GM21526 (cell line): ENCODE data around the gene OR52K1.
"Not testable (repeated sequence)": the region's sequence is repeated elsewhere in the genome, so short reads cannot be mapped to it uniquely, and the experiment has no call there.

Experiments used
- ATAC-seq: cut with Tn5 transposase; IDR thresholded peaks from one replicate; pipeline ENCODE4 v1.9.1; 2021; ENCODE audit warnings: moderate library complexity; ENCODE audit not compliant: unreplicated experiment, low FRiP score

The OR52K1 gene

GRCh38 chr11:4491405-4491804, 9.0 kb downstream of the OR52K1 start:
- ATAC-seq = not testable (repeated sequence)

DNA sequence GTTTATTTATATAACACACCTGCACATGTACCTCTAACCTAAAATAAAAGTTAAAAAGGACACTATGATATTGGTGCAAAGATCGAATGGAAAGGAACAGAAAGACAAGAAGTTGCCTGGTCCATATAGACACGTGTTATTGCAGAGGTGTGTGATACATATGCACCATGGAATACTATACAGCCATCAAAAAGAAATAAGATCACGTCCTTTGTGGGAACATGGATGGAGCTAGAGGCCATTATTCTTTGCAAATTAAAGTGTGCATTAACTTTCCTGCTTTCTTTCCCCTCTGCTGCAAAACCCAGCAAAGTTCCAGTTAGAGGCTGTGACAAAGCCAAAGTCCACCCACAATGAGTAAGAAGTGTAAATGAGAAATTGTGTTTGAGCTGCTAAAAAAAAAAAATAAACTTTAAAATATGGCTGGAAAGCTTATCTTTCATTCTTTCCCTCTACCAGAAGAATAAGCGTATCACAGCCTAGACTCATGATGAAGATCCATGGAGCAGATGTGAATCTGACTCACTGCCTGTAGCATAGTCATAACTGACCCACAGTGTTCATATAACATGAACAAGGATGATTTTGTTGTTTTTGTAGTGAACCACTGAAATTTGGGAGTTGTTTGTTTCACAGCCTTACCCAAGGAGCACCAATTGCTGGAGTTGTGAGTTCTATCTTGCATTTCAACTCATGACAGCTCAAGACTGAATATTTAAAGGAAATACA, 9.6 kb downstream of the OR52K1 start:
- no peak for ATAC-seq

- no peak for ATAC-seq
These were observed 11.0 kb downstream of the OR52K1 start for GRCh38 chr11:4493480-4493818.

- ATAC-seq = no peak
These were observed 13.0 kb downstream of the OR52K1 start for GRCh38 chr11:4495487-4495886.

DNA sequence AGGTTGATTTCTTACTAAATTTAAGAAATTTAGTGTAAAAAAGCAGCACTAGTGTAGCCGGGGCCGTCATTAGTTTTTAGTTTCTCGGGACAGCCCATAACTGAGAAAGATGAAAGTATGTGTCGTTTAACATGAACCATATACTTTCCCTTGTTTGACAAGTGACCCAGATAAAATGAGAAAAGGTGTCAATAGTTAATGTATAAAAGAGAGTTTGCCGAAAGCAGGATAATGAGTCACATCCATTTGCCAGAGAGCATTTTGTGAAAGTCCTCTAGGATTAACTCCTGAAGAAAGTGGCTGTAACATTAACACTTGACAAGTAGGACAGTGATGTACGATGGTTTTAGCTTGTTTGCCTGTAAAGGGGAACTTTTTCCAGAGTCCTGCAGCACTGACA, 13.5 kb downstream of the OR52K1 start:
- no peak for ATAC-seq

GRCh38 chr11:4496557-4497248, 14.3 kb downstream of the OR52K1 start:
- ATAC-seq = no peak

GRCh38 chr11:4508886-4509285, 26.4 kb downstream of the OR52K1 start:
- no peak for ATAC-seq

GRCh38 chr11:4511282-4512245, 29.1 kb downstream of the OR52K1 start:
- ATAC-seq = no peak

- no peak for ATAC-seq
These were observed 31.8 kb downstream of the OR52K1 start for GRCh38 chr11:4514196-4514595.

DNA sequence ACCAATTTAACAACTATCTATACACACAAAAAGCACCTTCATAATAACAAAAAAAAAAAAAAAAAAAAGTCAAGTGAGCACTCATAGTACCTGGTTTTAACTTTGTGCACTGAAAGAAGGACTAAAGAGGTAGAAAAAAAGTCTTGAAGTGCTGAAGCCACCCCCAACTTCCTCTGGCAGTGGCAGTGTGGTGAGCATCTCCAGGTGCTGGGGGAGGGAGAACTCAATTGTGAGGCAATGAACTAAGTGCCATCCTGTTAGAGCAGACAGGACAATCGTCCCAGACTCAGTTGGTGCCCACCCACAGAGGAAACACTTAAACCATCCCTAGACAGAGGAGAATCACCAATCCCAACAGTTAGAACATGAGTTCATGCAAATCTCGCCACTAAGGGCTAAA, 39.9 kb downstream of the OR52K1 start:
- no peak for ATAC-seq

- ATAC-seq = no peak
These were observed 40.3 kb downstream of the OR52K1 start for GRCh38 chr11:4522752-4523151.

DNA sequence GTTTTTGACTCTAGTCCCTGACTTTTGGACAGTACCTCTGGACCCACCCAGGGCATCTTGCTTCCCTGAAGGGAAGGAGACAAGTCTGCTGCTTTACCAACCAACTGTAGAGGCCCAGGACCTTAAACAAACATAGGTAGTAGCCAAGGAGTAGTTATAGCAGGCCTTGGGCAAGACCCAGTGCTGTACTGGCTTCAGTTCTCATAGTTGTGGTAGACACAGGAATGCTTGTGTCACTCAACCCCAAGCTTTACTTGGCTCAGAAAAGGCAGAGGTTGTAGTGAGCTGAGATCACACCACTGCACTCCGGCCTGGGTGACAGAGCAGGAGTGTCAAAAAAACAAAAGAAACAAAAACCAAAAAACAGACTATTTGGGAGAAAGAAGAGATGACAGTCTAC, 41.2 kb downstream of the OR52K1 start:
- ATAC-seq = no peak

GRCh38 chr11:4527926-4528325, 45.5 kb downstream of the OR52K1 start:
- ATAC-seq = no peak

- not testable (repeated sequence) for ATAC-seq
These were observed 49.2 kb downstream of the OR52K1 start for GRCh38 chr11:4531686-4532085.

DNA sequence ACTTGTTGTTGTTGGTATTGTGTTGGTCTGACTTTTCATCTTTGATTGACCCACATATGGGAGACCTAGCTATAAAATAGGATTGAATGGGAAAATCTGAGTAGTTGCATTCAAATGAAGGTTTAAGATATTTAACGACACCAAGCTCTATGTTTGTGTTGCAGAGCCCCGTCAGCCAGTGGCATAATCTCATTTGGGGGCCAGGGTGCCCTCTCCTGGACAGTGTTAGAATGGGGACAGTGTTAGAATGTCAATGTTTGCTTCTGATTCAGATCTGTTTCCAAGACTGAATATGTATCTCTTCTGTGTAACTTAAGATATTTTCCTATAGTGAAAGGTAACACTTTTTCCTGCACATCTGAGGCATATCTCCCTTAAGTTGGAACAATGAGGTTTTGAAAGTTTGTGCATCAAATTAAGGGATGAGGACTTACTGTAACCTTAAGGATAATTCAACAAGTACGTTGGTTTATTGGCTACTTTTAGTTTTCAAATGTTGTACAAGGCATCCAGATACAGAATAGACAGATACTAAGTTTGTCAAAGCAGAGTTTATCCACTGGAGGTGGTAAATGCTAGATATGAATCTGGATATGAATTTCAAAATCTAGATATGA, 57.3 kb downstream of the OR52K1 start:
- ATAC-seq = no peak

- ATAC-seq = no peak
These were observed 58.6 kb downstream of the OR52K1 start for GRCh38 chr11:4541071-4541470.
